NOMO-1 treated with dmso at 0.1 percent for 144 hours (cell line): ENCODE results near the gene TNFSF11.
A peak's percentile ranks its signal among the peaks of the same experiment; 100 is the strongest.
"Not testable (repeated sequence)": the region's sequence is repeated elsewhere in the genome, so short reads cannot be mapped to it uniquely, and the experiment has no call there.

Source experiments
- DNase-seq: peaks from one replicate; lab custom pipeline; 2025; ENCODE audit not compliant: unreplicated experiment; lab: John Stamatoyannopoulos, UW

Gene TNFSF11

GRCh38 chr13:42559573-42560218, 14.3 kb upstream of the TNFSF11 start:
- DNase-seq, result not testable (repeated sequence)

- DNase-seq, result not testable (repeated sequence)
Measured at GRCh38 chr13:42560320-42560719, 13.6 kb upstream of the TNFSF11 start.

- DNase-seq, result no peak
Measured at GRCh38 chr13:42561752-42562467, 12.0 kb upstream of the TNFSF11 start.

- no peak for DNase-seq
Measured at GRCh38 chr13:42567906-42568305, 6.0 kb upstream of the TNFSF11 start.

GRCh38 chr13:42569576-42570344, 4.2 kb upstream of the TNFSF11 start:
- no peak for DNase-seq

- no peak for DNase-seq
Measured at GRCh38 chr13:42571895-42572294, 2.1 kb upstream of the TNFSF11 start.

- DNase-seq, result no peak
Measured at GRCh38 chr13:42574435-42575311, 721 bp downstream of the TNFSF11 start.

GRCh38 chr13:42575938-42576337, 2.0 kb downstream of the TNFSF11 start:
- no peak for DNase-seq

- DNase-seq, result no peak
Measured at GRCh38 chr13:42577538-42577937, 3.6 kb downstream of the TNFSF11 start.

GRCh38 chr13:42580644-42581043, 6.7 kb downstream of the TNFSF11 start:
- DNase-seq, result no peak

- no peak for DNase-seq
Measured at GRCh38 chr13:42581427-42581826, 7.5 kb downstream of the TNFSF11 start.

GRCh38 chr13:42591602-42592001, 17.6 kb downstream of the TNFSF11 start:
- no peak for DNase-seq

GRCh38 chr13:42592915-42593900, 19.3 kb downstream of the TNFSF11 start:
- no peak for DNase-seq

- peak; percentile 52 for DNase-seq
Measured at GRCh38 chr13:42594481-42595252, 20.7 kb downstream of the TNFSF11 start.

GRCh38 chr13:42595253-42595571, 21.3 kb downstream of the TNFSF11 start:
- DNase-seq, result no peak

- no peak for DNase-seq
Measured at GRCh38 chr13:42597505-42597904, 23.6 kb downstream of the TNFSF11 start.

GRCh38 chr13:42600943-42601342, 27.0 kb downstream of the TNFSF11 start:
- no peak for DNase-seq

GRCh38 chr13:42602906-42603305, 29.0 kb downstream of the TNFSF11 start:
- peak; percentile 13 for DNase-seq

- DNase-seq, result no peak
Measured at GRCh38 chr13:42603571-42603970, 29.6 kb downstream of the TNFSF11 start.
